ENCODE results near the gene MTRF1.
A peak's percentile ranks its signal among the peaks of the same experiment; 100 is the strongest.
"Not testable (repeated sequence)": the region's sequence is repeated elsewhere in the genome, so short reads cannot be mapped to it uniquely, and the experiment has no call there.

MTRF1 gene

GRCh38 chr13:41196011-41196410 lies 67.4 kb downstream of the MTRF1 start:
- Histone ChIP-seq H3K27me3 (ENCODE audit: control insufficient read depth, insufficient read depth, low read length) (no peaks in the 10 kb centered on the region), H3K9ac (ENCODE audit: low read depth, low read length) (no peak overlapping the region), H3K36me3 (ENCODE audit: control insufficient read depth, insufficient read depth, low read length) (0 out of 2 replicates have a peak, but pooled peaks cover 2% of the 10 kb centered on the region), H3K4me3 (ENCODE audit: low read depth, low read length) (no peak overlapping the region), H3K4me1 (ENCODE audit: control insufficient read depth, insufficient read depth, low read length) (0 out of 2 replicates have a peak, but pooled peaks cover 7% of the 10 kb centered on the region), H3K9me3 (ENCODE audit: control insufficient read depth, insufficient read depth, low read length) (no peaks in the 10 kb centered on the region), H3K27ac (ENCODE audit: low read depth, low read length) (no peak overlapping the region)

GRCh38 chr13:41193919-41194824 lies 69.2 kb downstream of the MTRF1 start, which contains the start of gene KBTBD7:
Gene KBTBD7 (minus strand): TSS chr13:41194569. CDS start chr13:41194257, 312 bp downstream.
- H3K27me3 ChIP-seq (ENCODE audit: control insufficient read depth, insufficient read depth, low read length) = no peaks in the 10 kb centered on the region
- peak within 1 kb of the TSS; percentile 83 for H3K4me3 ChIP-seq (ENCODE audit: low read depth, low read length)
- H3K4me1 ChIP-seq (ENCODE audit: control insufficient read depth, insufficient read depth, low read length) = 0 out of 2 replicates have a peak, but pooled peaks cover 7% of the 10 kb centered on the region
- H3K9ac ChIP-seq (ENCODE audit: low read depth, low read length) = peak within 1 kb of the TSS; percentile 90
- H3K9me3 ChIP-seq (ENCODE audit: control insufficient read depth, insufficient read depth, low read length) = no peaks in the 10 kb centered on the region
- 0 out of 2 replicates have a peak, but pooled peaks cover 2% of the 10 kb centered on the region for H3K36me3 ChIP-seq (ENCODE audit: control insufficient read depth, insufficient read depth, low read length)
- peak within 1 kb of the TSS; percentile 89 for H3K27ac ChIP-seq (ENCODE audit: low read depth, low read length)

- Histone ChIP-seq H3K4me3 (ENCODE audit: low read depth, low read length) (peak overlapping the region; percentile 83), H3K9ac (ENCODE audit: low read depth, low read length) (no peak overlapping the region), H3K27ac (ENCODE audit: low read depth, low read length) (no peak overlapping the region)
Measured at GRCh38 chr13:41193469-41193868, 69.9 kb downstream of the MTRF1 start.

GRCh38 chr13:41188584-41188983 lies 74.8 kb downstream of the MTRF1 start:
- Histone ChIP-seq H3K27ac (ENCODE audit: low read depth, low read length) (no peak overlapping the region), H3K9me3 (ENCODE audit: control insufficient read depth, insufficient read depth, low read length) (no peaks in the 10 kb centered on the region)

More at GRCh38 chr13:41193469-41193868, 69.9 kb downstream of the MTRF1 start:
- no peaks in the 10 kb centered on the region for H3K9me3 ChIP-seq (ENCODE audit: control insufficient read depth, insufficient read depth, low read length)
- 0 out of 2 replicates have a peak, but pooled peaks cover 7% of the 10 kb centered on the region for H3K4me1 ChIP-seq (ENCODE audit: control insufficient read depth, insufficient read depth, low read length)
- no peaks in the 10 kb centered on the region for H3K27me3 ChIP-seq (ENCODE audit: control insufficient read depth, insufficient read depth, low read length)
- H3K36me3 ChIP-seq (ENCODE audit: control insufficient read depth, insufficient read depth, low read length) = 0 out of 2 replicates have a peak, but pooled peaks cover 2% of the 10 kb centered on the region

GRCh38 chr13:41186481-41186880 lies 76.9 kb downstream of the MTRF1 start:
- Histone ChIP-seq H3K4me3 (ENCODE audit: low read depth, low read length) (no peak overlapping the region), H3K9ac (ENCODE audit: low read depth, low read length) (no peak overlapping the region), H3K4me1 (ENCODE audit: control insufficient read depth, insufficient read depth, low read length) (no peaks in the 10 kb centered on the region), H3K27ac (ENCODE audit: low read depth, low read length) (no peak overlapping the region), H3K9me3 (ENCODE audit: control insufficient read depth, insufficient read depth, low read length) (no peaks in the 10 kb centered on the region), H3K36me3 (ENCODE audit: control insufficient read depth, insufficient read depth, low read length) (no peaks in the 10 kb centered on the region), H3K27me3 (ENCODE audit: control insufficient read depth, insufficient read depth, low read length) (no peaks in the 10 kb centered on the region)

More at GRCh38 chr13:41188584-41188983, 74.8 kb downstream of the MTRF1 start:
- 0 out of 2 replicates have a peak, but pooled peaks cover 7% of the 10 kb centered on the region for H3K4me1 ChIP-seq (ENCODE audit: control insufficient read depth, insufficient read depth, low read length)
- 0 out of 2 replicates have a peak, but pooled peaks cover 2% of the 10 kb centered on the region for H3K36me3 ChIP-seq (ENCODE audit: control insufficient read depth, insufficient read depth, low read length)
- no peak overlapping the region for H3K9ac ChIP-seq (ENCODE audit: low read depth, low read length)
- H3K4me3 ChIP-seq (ENCODE audit: low read depth, low read length) = no peak overlapping the region
- H3K27me3 ChIP-seq (ENCODE audit: control insufficient read depth, insufficient read depth, low read length) = no peaks in the 10 kb centered on the region

- H3K9me3 ChIP-seq (ENCODE audit: control insufficient read depth, insufficient read depth, low read length) = no peaks in the 10 kb centered on the region
- no peaks in the 10 kb centered on the region for H3K4me1 ChIP-seq (ENCODE audit: control insufficient read depth, insufficient read depth, low read length)
- no peak overlapping the region for H3K9ac ChIP-seq (ENCODE audit: low read depth, low read length)
- no peak overlapping the region for H3K27ac ChIP-seq (ENCODE audit: low read depth, low read length)
- no peak overlapping the region for H3K4me3 ChIP-seq (ENCODE audit: low read depth, low read length)
- H3K27me3 ChIP-seq (ENCODE audit: control insufficient read depth, insufficient read depth, low read length) = no peaks in the 10 kb centered on the region
- H3K36me3 ChIP-seq (ENCODE audit: control insufficient read depth, insufficient read depth, low read length) = no peaks in the 10 kb centered on the region
Measured at GRCh38 chr13:41182231-41182630, 81.1 kb downstream of the MTRF1 start.

GRCh38 chr13:41179593-41180250 lies 83.7 kb downstream of the MTRF1 start:
- H3K4me1 ChIP-seq (ENCODE audit: control insufficient read depth, insufficient read depth, low read length) = no peaks in the 10 kb centered on the region
- H3K9me3 ChIP-seq (ENCODE audit: control insufficient read depth, insufficient read depth, low read length) = peaks cover 18% of the 10 kb centered on the region
- no peak overlapping the region for H3K9ac ChIP-seq (ENCODE audit: low read depth, low read length)
- no peaks in the 10 kb centered on the region for H3K27me3 ChIP-seq (ENCODE audit: control insufficient read depth, insufficient read depth, low read length)
- H3K4me3 ChIP-seq (ENCODE audit: low read depth, low read length) = no peak overlapping the region
- H3K27ac ChIP-seq (ENCODE audit: low read depth, low read length) = no peak overlapping the region
- no peaks in the 10 kb centered on the region for H3K36me3 ChIP-seq (ENCODE audit: control insufficient read depth, insufficient read depth, low read length)

- no peak overlapping the region for H3K4me3 ChIP-seq (ENCODE audit: low read depth, low read length)
- H3K27me3 ChIP-seq (ENCODE audit: control insufficient read depth, insufficient read depth, low read length) = no peaks in the 10 kb centered on the region
- no peaks in the 10 kb centered on the region for H3K4me1 ChIP-seq (ENCODE audit: control insufficient read depth, insufficient read depth, low read length)
Measured at GRCh38 chr13:41178040-41178439, 85.3 kb downstream of the MTRF1 start.

GRCh38 chr13:41177616-41178015 lies 85.8 kb downstream of the MTRF1 start:
- Histone ChIP-seq H3K27me3 (ENCODE audit: control insufficient read depth, insufficient read depth, low read length) (no peaks in the 10 kb centered on the region), H3K9ac (ENCODE audit: low read depth, low read length) (no peak overlapping the region), H3K4me3 (ENCODE audit: low read depth, low read length) (no peak overlapping the region), H3K4me1 (ENCODE audit: control insufficient read depth, insufficient read depth, low read length) (no peaks in the 10 kb centered on the region), H3K36me3 (ENCODE audit: control insufficient read depth, insufficient read depth, low read length) (no peaks in the 10 kb centered on the region), H3K27ac (ENCODE audit: low read depth, low read length) (no peak overlapping the region), H3K9me3 (ENCODE audit: control insufficient read depth, insufficient read depth, low read length) (peaks cover 30% of the 10 kb centered on the region)

More at GRCh38 chr13:41178040-41178439, 85.3 kb downstream of the MTRF1 start:
- peaks cover 30% of the 10 kb centered on the region for H3K9me3 ChIP-seq (ENCODE audit: control insufficient read depth, insufficient read depth, low read length)
- no peaks in the 10 kb centered on the region for H3K36me3 ChIP-seq (ENCODE audit: control insufficient read depth, insufficient read depth, low read length)
- no peak overlapping the region for H3K27ac ChIP-seq (ENCODE audit: low read depth, low read length)
- no peak overlapping the region for H3K9ac ChIP-seq (ENCODE audit: low read depth, low read length)

GRCh38 chr13:41175576-41175975 lies 87.8 kb downstream of the MTRF1 start:
- peaks cover 30% of the 10 kb centered on the region for H3K9me3 ChIP-seq (ENCODE audit: control insufficient read depth, insufficient read depth, low read length)
- H3K4me1 ChIP-seq (ENCODE audit: control insufficient read depth, insufficient read depth, low read length); H3K36me3 ChIP-seq (ENCODE audit: control insufficient read depth, insufficient read depth, low read length); H3K27ac ChIP-seq (ENCODE audit: low read depth, low read length); H3K27me3 ChIP-seq (ENCODE audit: control insufficient read depth, insufficient read depth, low read length); H3K9ac ChIP-seq (ENCODE audit: low read depth, low read length); H3K4me3 ChIP-seq (ENCODE audit: low read depth, low read length): not testable (repeated sequence)

All from HUES48 (cell line).